Pancreas (tissue), 10 donors: ENCODE data around the gene SLC44A1. TPM values are rescaled to one million over a fixed set of nuclear protein-coding genes. Genes with fewer than 3 reads are reported as not detected.

ENCODE experiments used
- ATAC-seq, 4 donors: fragments of 200-7000 bp; cut with Tn5 transposase; one replicate each; pipeline versions ENCODE4 v1.8.0 to v1.9.1; 2020; ENCODE audit warnings: mild to moderate bottlenecking in 4 of 4, moderate library complexity in 4 of 4
- DNase-seq, 6 donors: peaks; one replicate each; pipeline ENCODE4 v3.0.0-alpha.2; 2020
- FAIRE-seq: peaks from 2 replicates; lab custom pipeline; 2012; peaks lifted over from hg19 to GRCh38; lab: Jason Lieb, UNC
- H3K27ac ChIP-seq, 4 donors: fragments of 200-600 bp; sonication (generic); 1 replicate in 3 of 4; 2 replicates in 1 of 4; pipeline versions ENCODE4 v1.5.0 to v1.8.0; 2020
- H3K27me3 ChIP-seq, 4 donors: fragments of 200-600 bp; one replicate each; pipeline ENCODE4 v1.8.0; 2021
- H3K36me3 ChIP-seq, 3 donors: fragments of 200-600 bp; sonication (generic) in 1 of 3; one replicate each; pipeline versions ENCODE4 v1.5.0 to v1.8.0; 2020 to 2021
- H3K4me1 ChIP-seq, 3 donors: fragments of 200-600 bp; one replicate each; pipeline ENCODE4 v1.8.0; 2021
- H3K4me3 ChIP-seq, 4 donors: fragments of 200-600 bp; sonication (generic) in 2 of 4; one replicate each; pipeline versions ENCODE4 v1.5.0 to v1.8.0; 2020 to 2021
- H3K9me3 ChIP-seq, 4 donors: fragments of 200-600 bp; one replicate each; pipeline ENCODE4 v1.8.0; 2021
- WGBS, 2 donors: extraction: QIAGEN DNeasy Blood & Tissue Kit; methylation state at CpG; one replicate each; pipeline ENCODE4 v1.1.7; 2013; 5-methylcytosine and 5-hydroxymethylcytosine counted together
- intact Hi-C, 3 donors: fragments of 100-400 bp; cut with DNase I; formaldehyde crosslinking; loops; one replicate each; pipeline versions ENCODE4 v1.11.1 to v1.14.2; 2022
- polyA plus RNA-seq, 2 donors: library from polyadenylated mRNA; stranded (reverse); fragments of 200-250 nt; gene quantifications; one replicate each; pipeline ENCODE4 v1.2.3, GENCODE V29; 2013
- total RNA-seq, 6 donors: library from RNA; stranded (reverse); fragmentation: NEBNext Ultra II Directional in 4 of 6; extraction: Animal tissue kit (Norgen Biotek cat#: 25700) in 4 of 6; gene quantifications; one replicate each; pipeline versions ENCODE4 v1.2.1 to v1.2.4, GENCODE V29; 2021 to 2023
- TF ChIP-seq, protein P1 (sequence below), 4 donors: fragments of 200-600 bp; sonication (generic) in 3 of 4; IDR thresholded peaks; one replicate each; pipeline versions ENCODE4 v1.5.0 to v1.8.0; 2021; ENCODE audit warnings: antibody characterized with exemption in 4 of 4
- donor health status: healthy with polysubstance abuse.
- donor health status: DM: no; HTN: no; CAD: no; lungs with moderate emphysema.
- donor health status: DM: no; HTN: no; CAD: no.
- donor health status: control.
- donor health status: control.
- donor health status: Bipolar disorder and iron deficiency.
- donor health status: DM: yes; HTN: yes; CAD: no.
- donor health status: DM: no; HTN: no; CAD: no.
- donor health status: DM: no; HTN: no; CAD: no.
- donor health status: DM: yes; HTN: yes; CAD: no.

The SLC44A1 gene
- total RNA-seq = 10 to 100 TPM; 18.6 to 32.3 (median 20.5) TPM
- polyA plus RNA-seq = 1 to 10 TPM; 4.6 to 7.0 TPM

DNA sequence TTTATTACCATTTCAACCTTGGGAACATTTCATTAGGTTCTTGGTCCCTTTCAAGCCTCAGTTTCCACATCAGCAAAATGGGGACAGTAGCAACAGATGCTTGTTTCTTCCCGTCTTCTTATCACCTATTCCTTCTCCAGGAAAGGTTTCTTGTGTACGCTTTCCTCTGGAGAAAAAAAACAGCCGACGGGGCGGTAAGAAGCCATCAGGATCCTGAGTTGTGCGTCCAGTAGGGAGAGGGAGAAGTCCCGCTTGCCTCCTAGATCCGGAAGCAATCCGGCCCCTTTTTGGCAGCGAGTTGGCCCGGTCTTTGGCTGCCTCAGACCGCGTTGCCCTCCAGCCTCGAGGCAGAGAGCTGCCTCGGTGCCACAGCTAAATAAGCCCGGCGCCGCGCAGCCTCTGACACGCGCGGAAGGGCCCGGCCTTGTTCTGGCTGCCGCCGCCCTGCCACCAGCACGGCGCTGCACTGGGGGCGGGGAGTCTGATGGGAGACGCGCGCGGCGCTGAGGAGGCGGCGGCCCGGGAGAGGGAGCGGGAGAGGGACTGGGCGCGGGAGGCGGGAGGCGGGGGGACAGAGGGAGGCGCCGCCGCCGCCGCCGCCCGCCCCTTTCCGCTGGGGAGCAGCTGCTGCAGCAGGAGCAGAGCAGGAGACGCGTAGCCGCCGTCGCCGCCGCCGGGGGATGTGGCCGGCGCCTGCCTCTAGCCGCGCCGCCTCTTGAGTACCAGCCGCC, at the start of gene SLC44A1:
SLC44A1 (plus strand) TSS at position 649 of the 731 bp plus-strand sequence. CDS start 218 bp downstream, outside the sequence.
- WGBS, 2 donors = 1% methylated on average over 50 to 62 of the region's 63 CpGs
- FAIRE-seq = no peak
- peak within 1 kb of the TSS; percentile 84 to 95 (median 92) for H3K27ac ChIP-seq
- H3K9me3 ChIP-seq = no peaks in the 10 kb centered on the region
- no peaks in the 10 kb centered on the region for H3K27me3 ChIP-seq
- H3K4me3 ChIP-seq = peak within 1 kb of the TSS; percentile 57 to 86 (median 66)
- DNase-seq = peak; percentile 97 to 98 (median 98)
- peaks cover 0 to 15% (median 0%) of the 10 kb centered on the region in 3 donors for H3K4me1 ChIP-seq
- TF ChIP-seq, protein P1, sequence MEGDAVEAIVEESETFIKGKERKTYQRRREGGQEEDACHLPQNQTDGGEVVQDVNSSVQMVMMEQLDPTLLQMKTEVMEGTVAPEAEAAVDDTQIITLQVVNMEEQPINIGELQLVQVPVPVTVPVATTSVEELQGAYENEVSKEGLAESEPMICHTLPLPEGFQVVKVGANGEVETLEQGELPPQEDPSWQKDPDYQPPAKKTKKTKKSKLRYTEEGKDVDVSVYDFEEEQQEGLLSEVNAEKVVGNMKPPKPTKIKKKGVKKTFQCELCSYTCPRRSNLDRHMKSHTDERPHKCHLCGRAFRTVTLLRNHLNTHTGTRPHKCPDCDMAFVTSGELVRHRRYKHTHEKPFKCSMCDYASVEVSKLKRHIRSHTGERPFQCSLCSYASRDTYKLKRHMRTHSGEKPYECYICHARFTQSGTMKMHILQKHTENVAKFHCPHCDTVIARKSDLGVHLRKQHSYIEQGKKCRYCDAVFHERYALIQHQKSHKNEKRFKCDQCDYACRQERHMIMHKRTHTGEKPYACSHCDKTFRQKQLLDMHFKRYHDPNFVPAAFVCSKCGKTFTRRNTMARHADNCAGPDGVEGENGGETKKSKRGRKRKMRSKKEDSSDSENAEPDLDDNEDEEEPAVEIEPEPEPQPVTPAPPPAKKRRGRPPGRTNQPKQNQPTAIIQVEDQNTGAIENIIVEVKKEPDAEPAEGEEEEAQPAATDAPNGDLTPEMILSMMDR (IDR thresholded peaks at IDR 0.05) = no peak
- peak; percentile 90 to 96 (median 92) for ATAC-seq
- intact Hi-C loops = loop anchor here in 1 of 3 donors (10.0 kb wide), 1 partner anchor 171 kb away; no protein-coding TSS in a partner anchor
- H3K36me3 ChIP-seq = no peaks in the 10 kb centered on the region

GRCh38 chr9:105195259-105195658, 49.2 kb upstream of the SLC44A1 start:
- DNase-seq (no peak), FAIRE-seq (no peak), ATAC-seq (no peak)
- Histone ChIP-seq H3K9me3 (no peaks in the 10 kb centered on the region), H3K27me3 (no peaks in the 10 kb centered on the region), H3K4me3 (no peak overlapping the region), H3K27ac (no peak overlapping the region), H3K36me3 (no peaks in the 10 kb centered on the region), H3K4me1 (no peaks in the 10 kb centered on the region)
- intact Hi-C loops = no loop called here
- WGBS, 2 donors = 74% methylated on average over 2 of the region's 2 CpGs
- TF ChIP-seq, protein P1 (IDR thresholded peaks at IDR 0.05) = no peak

DNA sequence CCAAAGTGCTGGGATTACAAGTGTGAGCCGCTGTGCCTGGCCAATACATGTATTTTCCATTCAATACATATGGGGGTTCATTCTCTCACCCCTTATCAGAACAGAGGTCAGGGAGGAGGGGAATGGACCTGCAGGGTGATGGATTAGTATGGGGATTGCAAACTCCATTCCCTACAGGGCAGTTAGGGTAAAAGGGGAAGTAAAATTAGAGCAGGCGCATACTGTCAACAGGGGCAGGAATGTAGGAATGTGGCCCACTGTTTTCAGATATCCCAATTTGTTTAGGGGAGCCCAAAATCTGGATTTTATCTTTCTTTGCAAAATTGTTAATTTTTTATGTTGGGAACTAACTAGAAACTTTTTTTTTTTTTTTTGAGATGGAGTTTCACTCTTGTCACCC, 46.4 kb upstream of the SLC44A1 start:
- Histone ChIP-seq H3K27ac (no peak overlapping the region), H3K27me3 (no peaks in the 10 kb centered on the region), H3K4me3 (no peak overlapping the region), H3K9me3 (no peaks in the 10 kb centered on the region), H3K4me1 (no peaks in the 10 kb centered on the region), H3K36me3 (no peaks in the 10 kb centered on the region)
- TF ChIP-seq, protein P1 (IDR thresholded peaks at IDR 0.05) = no peak
- ATAC-seq (no peak), DNase-seq (no peak), FAIRE-seq (no peak)
- WGBS, 2 donors = 96% methylated on average over 2 of the region's 2 CpGs
- intact Hi-C loops = no loop called here

DNA sequence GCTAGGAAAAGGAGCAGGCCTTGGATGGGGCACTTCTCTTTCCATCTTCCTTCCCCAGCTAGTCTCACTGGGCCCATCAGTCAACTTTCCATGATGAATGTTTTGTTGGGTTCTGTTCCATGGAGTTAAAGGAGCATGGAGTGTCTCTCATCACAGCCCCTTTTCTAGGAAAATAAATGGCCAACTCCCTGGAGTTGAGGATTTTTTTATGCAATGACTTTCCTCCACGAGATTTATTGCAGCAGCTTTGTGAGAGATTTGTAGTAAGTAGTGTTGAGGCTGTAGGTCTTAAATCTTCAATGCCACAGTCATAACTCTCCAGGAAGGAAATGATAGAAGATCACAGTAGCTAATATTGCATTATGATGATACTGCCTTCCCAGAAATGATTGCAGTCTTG, 45.6 kb upstream of the SLC44A1 start:
- ATAC-seq (no peak), FAIRE-seq (no peak), DNase-seq (no peak)
- Histone ChIP-seq H3K27ac (no peak overlapping the region), H3K9me3 (no peaks in the 10 kb centered on the region), H3K4me3 (no peak overlapping the region), H3K4me1 (no peaks in the 10 kb centered on the region), H3K27me3 (no peaks in the 10 kb centered on the region), H3K36me3 (no peaks in the 10 kb centered on the region)
- TF ChIP-seq, protein P1 (IDR thresholded peaks at IDR 0.05) = no peak
- 27 to 31% methylated on average over 1 of the region's 1 CpG for WGBS, 2 donors
- intact Hi-C loops = no loop called here

DNA sequence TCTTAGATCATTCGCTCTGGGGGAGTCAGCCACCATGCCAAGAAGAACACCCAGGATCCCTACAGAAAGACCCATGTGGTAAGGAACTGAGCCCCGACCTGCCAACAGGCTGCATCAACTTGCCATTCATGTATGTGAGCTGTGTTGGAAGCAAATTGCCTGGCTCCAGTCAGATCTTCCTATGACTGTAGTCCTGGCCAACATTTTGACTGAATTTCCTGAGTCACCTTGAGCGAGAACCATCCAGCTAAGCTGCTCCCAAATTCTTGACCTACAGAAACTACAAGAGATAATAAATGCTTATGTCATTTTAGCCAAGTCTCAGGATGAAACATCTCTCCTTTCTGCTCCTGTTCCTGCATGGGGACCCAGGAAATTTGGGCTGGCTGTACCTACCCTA, 40.0 kb upstream of the SLC44A1 start:
- no peaks in the 10 kb centered on the region for H3K36me3 ChIP-seq
- H3K27me3 ChIP-seq = no peaks in the 10 kb centered on the region
- no peaks in the 10 kb centered on the region for H3K9me3 ChIP-seq
- FAIRE-seq = no peak
- no peak for ATAC-seq
- no peak for DNase-seq
- no peaks in the 10 kb centered on the region for H3K4me1 ChIP-seq
- no peak overlapping the region for H3K4me3 ChIP-seq
- H3K27ac ChIP-seq = no peak overlapping the region
- intact Hi-C loops = no loop called here
- TF ChIP-seq, protein P1 (IDR thresholded peaks at IDR 0.05) = no peak
- 87 to 92% methylated on average over 3 of the region's 3 CpGs for WGBS, 2 donors
